Measurements from ENCODE around the gene AMT. TPM values are rescaled to one million over a fixed set of nuclear protein-coding genes. Genes with fewer than 3 reads are reported as not detected.
A peak's percentile ranks its signal among the peaks of the same experiment; 100 is the strongest.

Gene AMT
- total and polyA plus RNA-seq, 2 of the 13 experiments (the other 11 are each of a cell fraction or from before 2014, with no cell fraction given), result 35.3 to 59.0 TPM

DNA sequence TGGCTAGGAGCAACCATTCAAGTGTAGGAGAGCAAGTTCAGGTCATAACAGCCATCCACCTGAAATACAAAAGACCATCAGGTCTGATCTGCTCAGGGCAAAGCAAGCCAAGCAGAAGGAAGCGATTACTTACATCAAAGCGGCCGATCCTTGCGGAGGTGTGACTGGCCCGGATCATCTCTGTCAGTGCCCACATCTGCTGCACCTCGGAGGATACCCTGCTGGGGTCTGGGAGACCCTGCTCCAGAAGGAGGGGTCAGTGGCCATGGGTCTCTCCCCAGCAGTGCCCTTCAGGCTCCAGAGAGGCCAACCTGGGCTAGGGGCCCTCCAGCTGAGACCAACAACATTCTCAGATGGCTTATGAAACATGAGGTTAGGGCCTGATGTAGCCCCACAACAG lies 2.5 kb upstream of the AMT start (continued):
- TF ChIP-seq ZFP91 (CRISPR knock-in tag; IDR thresholded peaks at IDR 0.05; ENCODE audit: borderline replicate concordance), result no peak
- TF ChIP-seq GATA4 (IDR thresholded peaks at IDR 0.05; ENCODE audit: borderline replicate concordance, low read depth), result no peak
- TF ChIP-seq, protein P1, sequence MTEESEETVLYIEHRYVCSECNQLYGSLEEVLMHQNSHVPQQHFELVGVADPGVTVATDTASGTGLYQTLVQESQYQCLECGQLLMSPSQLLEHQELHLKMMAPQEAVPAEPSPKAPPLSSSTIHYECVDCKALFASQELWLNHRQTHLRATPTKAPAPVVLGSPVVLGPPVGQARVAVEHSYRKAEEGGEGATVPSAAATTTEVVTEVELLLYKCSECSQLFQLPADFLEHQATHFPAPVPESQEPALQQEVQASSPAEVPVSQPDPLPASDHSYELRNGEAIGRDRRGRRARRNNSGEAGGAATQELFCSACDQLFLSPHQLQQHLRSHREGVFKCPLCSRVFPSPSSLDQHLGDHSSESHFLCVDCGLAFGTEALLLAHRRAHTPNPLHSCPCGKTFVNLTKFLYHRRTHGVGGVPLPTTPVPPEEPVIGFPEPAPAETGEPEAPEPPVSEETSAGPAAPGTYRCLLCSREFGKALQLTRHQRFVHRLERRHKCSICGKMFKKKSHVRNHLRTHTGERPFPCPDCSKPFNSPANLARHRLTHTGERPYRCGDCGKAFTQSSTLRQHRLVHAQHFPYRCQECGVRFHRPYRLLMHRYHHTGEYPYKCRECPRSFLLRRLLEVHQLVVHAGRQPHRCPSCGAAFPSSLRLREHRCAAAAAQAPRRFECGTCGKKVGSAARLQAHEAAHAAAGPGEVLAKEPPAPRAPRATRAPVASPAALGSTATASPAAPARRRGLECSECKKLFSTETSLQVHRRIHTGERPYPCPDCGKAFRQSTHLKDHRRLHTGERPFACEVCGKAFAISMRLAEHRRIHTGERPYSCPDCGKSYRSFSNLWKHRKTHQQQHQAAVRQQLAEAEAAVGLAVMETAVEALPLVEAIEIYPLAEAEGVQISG (CRISPR knock-in tag; IDR thresholded peaks at IDR 0.05), result no peak

DNA sequence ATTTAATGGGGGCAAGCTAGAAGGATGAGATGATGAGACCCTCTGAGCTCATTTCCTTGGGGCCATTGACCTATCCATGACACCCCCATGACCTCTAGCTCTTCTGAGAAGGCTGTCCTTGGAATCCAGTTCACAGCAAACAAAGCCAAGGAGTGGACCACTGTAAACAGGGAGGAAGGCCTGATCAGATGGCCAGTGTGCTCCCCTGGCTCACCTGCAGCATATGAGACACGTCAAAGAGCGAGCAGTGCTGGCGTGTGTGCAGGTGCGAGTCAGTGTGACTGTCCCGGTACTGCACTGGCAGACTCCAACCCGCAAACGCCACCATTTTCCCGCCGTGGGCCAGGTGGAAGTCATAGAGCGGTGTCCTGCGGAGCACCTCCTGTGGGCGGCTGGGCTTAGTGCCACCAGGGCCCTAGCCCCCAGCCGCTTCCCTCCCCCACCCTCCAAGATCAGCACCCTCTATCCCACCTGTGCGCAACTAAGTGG lies 339 bp downstream of the AMT start:
- Histone ChIP-seq H3K9me3 (ENCODE audit: low read length) (no peaks in the 10 kb centered on the region), H3K36me3 (replicated peaks in 1 of 2; ENCODE audit: control insufficient read depth in 1 of 2, insufficient read depth in 2 of 2, low read length in 2 of 2) (peaks cover under 1 to 2% of the 10 kb centered on the region in 2 experiments; a peak in 2 of 5 replicates), H3K27ac (ENCODE audit: extremely low read length, insufficient read depth, low read length) (peak overlapping the region; percentile 89), H2AFZ (ENCODE audit: low read length) (no peak overlapping the region), H4K20me1 (ENCODE audit: insufficient read depth, low read length) (no peaks in the 10 kb centered on the region), H3K27me3 (ENCODE audit: control insufficient read depth in 1 of 2, insufficient read depth in 2 of 2, low read length in 2 of 2) (no peaks in the 10 kb centered on the region), H3K4me1 (ENCODE audit: insufficient read depth, low read length) (peaks cover 55% of the 10 kb centered on the region), H3K9ac (ENCODE audit: insufficient read depth, low read depth, low read length) (peak overlapping the region; percentile 80), H3K4me2 (ENCODE audit: low read depth, low read length) (peak overlapping the region; percentile 100), H3K79me2 (ENCODE audit: insufficient read depth, low read length) (peaks cover 3% of the 10 kb centered on the region), H3K4me3 (replicated peaks in 1 of 3; ENCODE audit: insufficient read depth in 1 of 3, low read depth in 2 of 3, low read length in 3 of 3) (peak overlapping the region; percentile 60 to 89 (median 64))
- ChIA-PET CTCF (ENCODE audit: low intra/inter-chr PET ratio, low total read pairs) (interaction anchor here (1.4 kb wide), 1 partner anchor 82 kb away, joined by 3 read pairs; the partner anchor contains the start of gene USP4), POLR2A (interaction anchor here (0.8 to 3.1 kb wide), 14 partner anchors 8 to 415 kb away, joined by 3 to 48 read pairs (median 6); partner anchors contain the start of genes DAG1, GPX1, QRICH1 and RHOA)
- DNase-seq (ENCODE audit: low spot score) (no peak), FAIRE-seq (no peak), ATAC-seq (peak; percentile 36)
- 0% methylated on average over 9 of the region's 14 CpGs for WGBS (ENCODE audit: low lambda C conversion rate)
- in situ Hi-C loops (cut with HindIII; ENCODE audit: extremely low pct_ligation_motif_present, low pct_unique_long_range_greater_than_20kb), result no loop called here
- intact Hi-C loops (cut with micrococcal nuclease; ENCODE audit: unreplicated experiment), result no loop called here
- BruUV-seq (replicated peaks), result TSS peak; percentile 63
- TF ChIP-seq ZNF652 (CRISPR knock-in tag; IDR thresholded peaks at IDR 0.05; ENCODE audit: borderline replicate concordance, low read depth) (no peak), BHLHE40 (IDR thresholded peaks at IDR 0.05; ENCODE audit: low read length) (no peak), GTF3A (CRISPR knock-in tag; conservative IDR thresholded peaks at IDR 0.05) (0 out of 2 replicates have a peak, but pooled peaks have one; percentile 58), DMTF1 (CRISPR knock-in tag; IDR thresholded peaks at IDR 0.05) (no peak), AHR (CRISPR knock-in tag; IDR thresholded peaks at IDR 0.05) (no peak; the same call in 1 of the 2 replicates), TAF15 (IDR thresholded peaks at IDR 0.05; ENCODE audit: low read depth, low read length, poor library complexity, severe bottlenecking) (no peak), ZNF761 (CRISPR knock-in tag; conservative IDR thresholded peaks at IDR 0.05) (0 out of 2 replicates have a peak, but pooled peaks have one; percentile 35), ZNF619 (CRISPR knock-in tag; IDR thresholded peaks at IDR 0.05) (no peak), ZNF253 (CRISPR knock-in tag; IDR thresholded peaks at IDR 0.05; ENCODE audit: borderline replicate concordance) (no peak), ZNF335 (CRISPR knock-in tag; IDR thresholded peaks at IDR 0.05) (no peak), ZBTB1 (CRISPR knock-in tag; IDR thresholded peaks at IDR 0.05; ENCODE audit: borderline replicate concordance) (no peak)

Data from HepG2 (cell line).